MV-4-11 (cell line): ENCODE results near the gene LIF.
A peak's percentile ranks its signal among the peaks of the same experiment; 100 is the strongest.

Experiments used
- DNase-seq: peaks from one replicate; lab custom pipeline; 2025; lab: John Stamatoyannopoulos, UW

Gene LIF

DNA sequence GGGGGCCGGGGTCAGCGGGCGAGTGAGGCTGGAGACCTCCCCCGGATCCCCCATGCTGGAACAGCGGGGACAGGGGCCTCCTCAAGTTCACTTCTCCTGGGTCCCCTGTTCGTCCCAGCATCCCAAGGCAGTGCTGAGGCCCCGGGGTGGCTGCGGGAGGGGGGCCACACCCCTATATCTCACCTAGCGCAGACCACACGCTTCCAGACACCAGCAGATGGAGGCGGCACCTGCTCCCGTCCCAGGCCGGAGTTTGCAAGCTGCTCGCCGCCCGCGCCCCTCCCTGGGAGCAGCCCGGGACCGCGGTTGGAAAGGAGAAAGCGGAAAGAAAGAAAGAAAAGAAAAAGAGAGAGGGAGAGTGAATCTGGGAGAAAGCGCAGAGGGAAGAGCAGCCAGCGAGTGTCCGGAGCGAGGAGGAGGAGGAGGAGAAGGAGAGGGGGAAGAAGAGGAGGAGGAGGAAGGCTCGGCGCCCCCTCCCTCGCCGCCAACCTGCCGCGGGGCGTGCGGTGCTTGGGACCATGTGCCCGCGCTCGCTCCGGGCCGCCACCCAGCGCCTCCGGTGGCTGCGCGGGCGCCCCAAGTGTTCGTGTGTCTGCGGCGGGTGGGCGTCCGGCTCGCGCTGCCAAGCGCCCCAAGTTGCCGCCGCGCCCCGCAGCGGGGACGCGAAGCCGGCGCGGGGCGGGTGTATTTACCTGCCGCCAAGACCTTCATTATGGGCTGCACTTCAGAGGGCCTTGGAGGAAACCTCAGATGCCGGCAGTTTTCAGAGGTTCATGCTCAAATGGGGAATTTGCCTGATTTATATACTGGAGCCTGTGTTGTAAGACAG is at the start of gene LIF:
LIF (minus strand) TSS at position 775 of the 829 bp plus-strand sequence; CDS start at position 711, 64 bp downstream.
- peak; percentile 47 for DNase-seq

DNA sequence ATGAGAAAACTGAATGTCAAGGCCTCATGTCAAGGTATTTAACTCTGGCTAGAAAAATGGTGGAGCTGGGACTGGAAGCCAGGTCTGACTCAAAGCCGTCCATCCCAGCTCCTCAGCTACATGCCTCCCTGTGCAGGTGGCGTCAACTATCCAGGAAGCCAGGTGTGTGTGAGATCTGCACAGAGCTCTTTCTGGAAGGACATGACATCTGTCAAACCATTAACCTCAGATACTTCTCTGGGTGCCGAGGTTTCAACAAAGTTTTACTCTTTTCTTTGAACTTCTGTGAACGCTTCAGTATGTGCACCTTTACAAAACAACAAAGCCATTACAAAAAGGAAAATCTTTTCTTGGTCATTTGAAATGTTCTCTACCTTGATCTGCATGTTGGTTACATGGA is 49.8 kb upstream of the LIF start:
- DNase-seq: no peak

- no peak for DNase-seq
Observed at GRCh38 chr22:30295576-30295975, 49.0 kb upstream of the LIF start.

DNA sequence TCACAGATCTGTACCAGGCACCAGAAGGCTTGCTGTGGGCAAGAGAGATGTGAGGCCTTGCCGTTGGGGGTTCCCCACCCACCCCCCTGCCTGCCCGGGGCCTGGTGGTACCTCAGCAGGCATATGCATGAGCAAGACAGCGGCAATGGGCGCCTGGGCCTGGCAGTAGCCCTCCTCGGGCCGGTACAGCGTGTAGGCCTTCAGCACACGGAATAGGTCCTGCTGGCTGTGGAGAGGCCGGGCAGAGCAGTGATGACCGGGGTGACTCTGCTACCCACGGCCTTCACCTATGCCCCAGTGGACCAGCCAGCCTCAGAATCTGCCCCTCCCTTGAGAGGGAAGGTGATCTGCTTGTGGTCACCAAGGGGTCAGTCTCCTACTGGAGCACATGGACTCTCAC is 48.3 kb upstream of the LIF start:
- DNase-seq: no peak

DNA sequence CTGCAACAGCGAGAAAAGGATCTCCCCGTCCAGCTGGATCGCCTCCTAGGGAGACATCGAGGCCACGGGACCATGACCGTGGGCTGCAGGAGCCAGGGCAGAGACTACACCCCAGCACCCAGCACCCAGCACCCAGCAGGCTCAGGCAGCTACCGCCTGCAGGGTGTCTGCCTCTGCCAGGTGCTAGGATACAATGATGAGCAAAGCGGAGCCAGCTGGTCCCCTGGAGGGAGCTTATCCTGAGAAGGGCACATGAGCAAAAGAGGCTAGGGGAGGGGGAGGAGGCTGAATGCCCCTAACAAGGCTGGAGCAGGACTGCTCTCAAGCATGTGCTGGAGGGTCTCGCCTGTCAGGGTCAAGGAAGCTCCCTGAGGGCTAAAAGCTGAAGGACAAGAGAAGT is 47.5 kb upstream of the LIF start:
- DNase-seq: no peak

- no peak for DNase-seq
Observed at GRCh38 chr22:30293026-30293425, 46.5 kb upstream of the LIF start.

- DNase-seq: no peak
Observed at GRCh38 chr22:30292069-30292970, 45.8 kb upstream of the LIF start.

- DNase-seq: no peak
Observed at GRCh38 chr22:30291058-30291892, 44.7 kb upstream of the LIF start.

- DNase-seq: no peak
Observed at GRCh38 chr22:30290342-30291057, 43.9 kb upstream of the LIF start.

- no peak for DNase-seq
Observed at GRCh38 chr22:30289980-30290313, 43.4 kb upstream of the LIF start.

DNA sequence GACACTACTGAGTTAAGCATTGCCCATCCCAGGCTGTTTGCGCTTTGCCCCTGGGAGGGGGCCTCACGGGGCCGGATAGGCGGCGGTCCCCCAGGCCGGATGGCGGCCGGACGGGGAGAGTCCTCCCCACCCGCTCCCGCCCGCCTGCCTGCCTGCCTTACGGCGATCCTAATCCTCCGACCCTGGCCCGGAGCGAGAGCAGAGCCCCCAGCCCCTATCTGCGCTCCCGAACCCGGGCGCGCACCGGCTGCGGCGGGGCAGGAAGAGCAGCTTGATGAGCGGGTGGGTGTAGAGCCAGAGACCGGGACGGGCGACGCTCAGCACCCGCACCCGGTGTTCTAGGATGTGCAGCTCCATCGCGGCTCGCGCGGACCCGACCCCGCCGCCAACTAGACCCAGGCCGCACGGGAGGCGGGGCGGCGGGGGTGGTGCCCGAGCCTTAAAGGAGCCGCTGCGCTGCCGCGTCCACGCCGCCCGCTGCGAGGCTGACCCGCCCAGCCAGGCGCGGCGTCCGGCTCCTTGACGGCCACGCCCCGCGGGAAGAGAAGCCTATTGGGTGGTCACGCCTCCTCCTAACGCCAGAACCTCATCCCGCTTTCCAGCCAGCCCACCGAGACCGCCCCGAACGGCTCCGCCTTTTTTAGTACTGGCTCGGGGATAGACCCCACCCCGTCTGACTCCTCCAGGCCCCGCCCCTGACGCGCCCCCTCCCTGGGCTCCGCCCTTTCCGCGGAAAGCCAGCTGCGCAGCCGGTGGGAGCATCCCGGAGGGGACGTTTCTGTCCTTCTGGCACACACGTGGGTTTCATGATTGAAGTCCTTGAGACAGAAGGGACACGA is 42.8 kb upstream of the LIF start, which contains the start of gene CASTOR1:
CASTOR1 (minus strand) TSS at position 365 of the 839 bp plus-strand sequence; CDS start at position 357, 8 bp downstream.
- peak; percentile 91 for DNase-seq

- no peak for DNase-seq
Observed at GRCh38 chr22:30288419-30289140, 42.0 kb upstream of the LIF start.

DNA sequence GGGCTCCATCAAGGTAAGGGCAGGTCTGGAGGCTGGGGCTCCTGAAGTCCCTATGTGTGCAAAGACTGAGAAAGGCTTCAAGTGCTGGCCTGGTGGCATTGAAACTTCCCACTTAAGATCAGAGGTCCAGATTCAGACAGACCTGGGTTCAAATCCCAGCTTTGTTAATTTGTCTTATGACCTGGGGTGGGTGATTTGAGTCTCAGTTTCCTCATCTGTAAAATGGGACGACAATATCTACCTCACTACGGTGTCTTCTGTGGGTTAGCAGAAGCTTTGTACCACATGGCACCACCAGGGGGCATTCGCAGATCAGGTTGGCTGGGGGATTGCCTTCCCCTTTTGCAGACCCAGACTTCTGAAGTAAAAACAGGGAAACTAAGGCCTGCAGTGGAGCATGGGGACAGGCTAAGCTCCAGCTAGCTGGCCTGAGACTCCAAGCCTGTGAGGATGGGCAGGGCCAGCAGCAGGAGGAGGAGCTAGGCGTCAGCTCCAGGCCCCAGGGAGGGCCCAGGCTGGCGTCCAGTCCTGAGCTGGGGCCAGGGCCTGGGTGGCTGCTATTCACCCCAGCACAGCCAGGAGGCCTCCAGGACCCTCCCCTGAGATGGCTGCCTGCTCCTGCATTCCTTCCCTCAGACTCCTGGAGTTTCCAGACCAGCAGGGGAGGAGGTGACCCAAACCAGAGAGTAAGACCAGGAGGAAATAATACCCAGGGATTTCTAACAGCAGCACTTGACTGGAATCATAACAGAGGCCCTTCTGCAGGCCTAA is 41.3 kb upstream of the LIF start:
- DNase-seq: peak; percentile 78

DNA sequence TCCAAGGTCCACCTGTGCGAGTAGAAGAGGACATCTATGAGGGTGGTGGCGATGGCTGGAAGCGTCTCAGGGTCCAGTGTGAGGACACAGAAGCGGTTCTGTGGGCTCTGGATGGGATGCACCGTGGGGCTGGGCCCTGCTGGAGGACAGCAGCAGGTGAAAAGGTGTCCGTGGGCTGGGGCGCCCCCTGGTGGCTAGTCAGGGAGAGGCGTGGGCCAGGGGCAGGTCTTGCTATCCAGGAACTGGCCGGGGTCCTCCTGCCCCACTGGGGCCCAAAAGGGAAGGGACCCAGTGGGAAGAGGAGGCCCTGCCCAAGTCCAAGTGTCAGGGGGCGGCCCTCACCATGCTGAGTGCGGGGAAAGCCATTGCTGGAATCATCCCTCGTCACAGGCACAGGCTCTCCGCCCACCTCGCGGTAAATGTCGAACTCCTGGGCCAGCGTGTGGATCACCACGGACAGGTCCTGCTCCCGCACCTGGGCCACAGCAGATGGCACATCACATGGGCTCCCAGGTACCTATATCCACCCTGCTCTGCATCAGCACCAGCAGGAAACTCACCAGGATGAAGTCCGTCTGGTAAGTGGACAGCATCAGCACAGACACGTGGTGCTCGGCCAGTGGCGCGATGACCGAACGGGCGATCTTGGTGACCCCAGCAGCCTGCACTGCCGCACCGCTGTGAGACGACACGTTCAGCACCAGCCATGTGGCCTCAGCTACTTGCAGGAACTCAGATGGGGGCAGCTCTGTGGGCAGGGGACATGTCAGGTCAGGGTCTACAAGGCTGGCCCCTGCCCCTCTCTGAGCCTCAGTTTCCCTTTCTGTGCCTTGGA is 40.5 kb upstream of the LIF start:
- peak; percentile 41 for DNase-seq

GRCh38 chr22:30286331-30286730 is 39.8 kb upstream of the LIF start:
- no peak for DNase-seq

- DNase-seq: no peak
Observed at GRCh38 chr22:30285846-30286200, 39.3 kb upstream of the LIF start.

GRCh38 chr22:30285176-30285845 is 38.8 kb upstream of the LIF start:
- no peak for DNase-seq

DNA sequence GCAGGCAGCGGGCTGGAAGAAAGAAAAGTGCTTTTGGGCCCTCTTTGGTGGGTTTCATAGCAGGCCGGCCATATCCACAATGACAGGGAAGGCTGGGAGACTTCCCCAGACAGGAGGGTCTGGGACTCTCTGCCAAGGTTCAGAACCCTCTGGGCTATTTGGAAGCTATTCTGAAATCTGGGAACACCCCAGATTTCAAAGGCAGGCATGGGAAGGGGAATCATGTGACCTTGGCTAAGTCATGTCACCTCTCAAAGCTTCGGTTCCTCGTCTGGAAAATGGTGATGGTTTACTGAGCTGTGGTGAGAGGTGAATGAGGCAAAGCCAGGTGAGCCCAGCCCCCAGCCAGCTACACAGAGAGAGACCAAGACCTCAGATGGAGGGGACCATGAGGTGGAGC is 38.1 kb upstream of the LIF start:
- no peak for DNase-seq
